GM19025 (cell line): ENCODE results near the gene FSIP1.

Experiments
- ATAC-seq: cut with Tn5 transposase; IDR thresholded peaks from one replicate; pipeline ENCODE4 v1.9.1; 2021; ENCODE audit warnings: mild to moderate bottlenecking, low read depth, moderate library complexity; ENCODE audit not compliant: unreplicated experiment

The FSIP1 gene

GRCh38 chr15:39767921-39768320 is 14.7 kb downstream of the FSIP1 start:
- no peak for ATAC-seq

- ATAC-seq = no peak
Measured at GRCh38 chr15:39761006-39761405, 21.6 kb downstream of the FSIP1 start.

GRCh38 chr15:39756806-39757522 is 25.7 kb downstream of the FSIP1 start:
- no peak for ATAC-seq

GRCh38 chr15:39752991-39753390 is 29.6 kb downstream of the FSIP1 start:
- no peak for ATAC-seq

GRCh38 chr15:39752246-39752645 is 30.4 kb downstream of the FSIP1 start:
- no peak for ATAC-seq

GRCh38 chr15:39748276-39748675 is 34.4 kb downstream of the FSIP1 start:
- ATAC-seq = no peak

GRCh38 chr15:39747326-39747725 is 35.3 kb downstream of the FSIP1 start:
- no peak for ATAC-seq

- no peak for ATAC-seq
Measured at GRCh38 chr15:39746714-39747276, 35.8 kb downstream of the FSIP1 start.

- no peak for ATAC-seq
Measured at GRCh38 chr15:39746176-39746575, 36.5 kb downstream of the FSIP1 start.

GRCh38 chr15:39745415-39745814 is 37.2 kb downstream of the FSIP1 start:
- ATAC-seq = no peak

GRCh38 chr15:39744334-39745103 is 38.1 kb downstream of the FSIP1 start:
- no peak for ATAC-seq

- no peak for ATAC-seq
Measured at GRCh38 chr15:39743611-39744010, 39.0 kb downstream of the FSIP1 start.

- ATAC-seq = no peak
Measured at GRCh38 chr15:39741258-39741657, 41.4 kb downstream of the FSIP1 start.

- no peak for ATAC-seq
Measured at GRCh38 chr15:39738998-39739397, 43.6 kb downstream of the FSIP1 start.

GRCh38 chr15:39737196-39737550 is 45.5 kb downstream of the FSIP1 start:
- no peak for ATAC-seq

- no peak for ATAC-seq
Measured at GRCh38 chr15:39736412-39737195, 46.0 kb downstream of the FSIP1 start.

GRCh38 chr15:39735120-39735717 is 47.4 kb downstream of the FSIP1 start:
- no peak for ATAC-seq

GRCh38 chr15:39731266-39731665 is 51.4 kb downstream of the FSIP1 start:
- no peak for ATAC-seq

GRCh38 chr15:39730552-39730951 is 52.1 kb downstream of the FSIP1 start:
- ATAC-seq = no peak

GRCh38 chr15:39729500-39729899 is 53.1 kb downstream of the FSIP1 start:
- ATAC-seq = no peak

- no peak for ATAC-seq
Measured at GRCh38 chr15:39728845-39729244, 53.8 kb downstream of the FSIP1 start.
